Mesothelial cell of epicardium (in vitro differentiated cells): ENCODE results near the gene KLHL21. TPM values are rescaled to one million over a fixed set of nuclear protein-coding genes. Genes with fewer than 3 reads are reported as not detected.

Source experiments
- DNase-seq, 2 experiments: peaks; one replicate each; pipeline ENCODE4 v3.0.0; 2021; ENCODE audit warnings: low spot score in 2 of 2; ENCODE audit not compliant: unreplicated experiment in 2 of 2
- H3K27ac Mint-ChIP-seq: 2 replicates; pipeline ENCODE4 v1.8.0; 2021; ENCODE audit warnings: mixed read lengths
- H3K27me3 Mint-ChIP-seq: 2 replicates; pipeline ENCODE4 v1.8.0; 2021; ENCODE audit warnings: low read depth, mixed read lengths
- H3K36me3 Mint-ChIP-seq: 2 replicates; pipeline ENCODE4 v1.8.0; 2021; ENCODE audit warnings: mixed read lengths
- H3K4me1 Mint-ChIP-seq: 2 replicates; pipeline ENCODE4 v1.8.0; 2021; ENCODE audit warnings: mixed read lengths
- H3K4me3 Mint-ChIP-seq: 2 replicates; pipeline ENCODE4 v1.8.0; 2021; ENCODE audit warnings: mild to moderate bottlenecking, moderate library complexity, mixed read lengths
- H3K9me3 Mint-ChIP-seq: 2 replicates; pipeline ENCODE4 v1.8.0; 2021; ENCODE audit warnings: mixed read lengths
- CTCF ChIP-seq: fragments of 200-600 bp; sonication (generic); IDR thresholded peaks from one replicate; pipeline ENCODE4 v1.5.0; 2021; ENCODE audit warnings: antibody characterized with exemption; ENCODE audit not compliant: unreplicated experiment
- total RNA-seq: library from RNA; stranded (reverse); gene quantifications from 3 replicates; pipeline ENCODE4 v1.2.1, GENCODE V29; 2021

KLHL21 gene
- total RNA-seq, 1 donor from 2014 or later = 25.1 TPM

- no peak overlapping the region for H3K27ac Mint-ChIP-seq
- H3K36me3 Mint-ChIP-seq = peaks cover 6% of the 10 kb centered on the region
- H3K4me3 Mint-ChIP-seq = no peak overlapping the region
- no peaks in the 10 kb centered on the region for H3K4me1 Mint-ChIP-seq
- TF ChIP-seq CTCF = no peak
- no peaks in the 10 kb centered on the region for H3K27me3 Mint-ChIP-seq
- no peaks in the 10 kb centered on the region for H3K9me3 Mint-ChIP-seq
- DNase-seq = no peak
These were observed 12.6 kb downstream of the KLHL21 start for GRCh38 chr1:6590046-6590445.

- Mint-ChIP-seq H3K27ac (no peak overlapping the region), H3K27me3 (no peaks in the 10 kb centered on the region), H3K9me3 (no peaks in the 10 kb centered on the region), H3K4me3 (no peak overlapping the region), H3K36me3 (peaks cover 3% of the 10 kb centered on the region), H3K4me1 (no peaks in the 10 kb centered on the region)
- no peak for DNase-seq
- TF ChIP-seq CTCF = no peak
These were observed 13.7 kb downstream of the KLHL21 start for GRCh38 chr1:6588893-6589520.

- H3K4me3 Mint-ChIP-seq = no peak overlapping the region
- H3K9me3 Mint-ChIP-seq = no peaks in the 10 kb centered on the region
- no peak overlapping the region for H3K27ac Mint-ChIP-seq
- H3K27me3 Mint-ChIP-seq = no peaks in the 10 kb centered on the region
- H3K4me1 Mint-ChIP-seq = no peaks in the 10 kb centered on the region
- TF ChIP-seq CTCF = no peak
- no peak for DNase-seq
- H3K36me3 Mint-ChIP-seq = no peaks in the 10 kb centered on the region
These were observed 14.4 kb downstream of the KLHL21 start for GRCh38 chr1:6588128-6588892.

GRCh38 chr1:6587261-6588005 is 15.2 kb downstream of the KLHL21 start:
- Mint-ChIP-seq H3K4me3 (no peak overlapping the region), H3K27me3 (no peaks in the 10 kb centered on the region), H3K4me1 (peaks cover 1% of the 10 kb centered on the region), H3K9me3 (no peaks in the 10 kb centered on the region), H3K27ac (no peak overlapping the region), H3K36me3 (no peaks in the 10 kb centered on the region)
- no peak for DNase-seq
- TF ChIP-seq CTCF = no peak

GRCh38 chr1:6586404-6586816 is 16.3 kb downstream of the KLHL21 start:
- no peak for DNase-seq
- Mint-ChIP-seq H3K4me1 (peaks cover 7% of the 10 kb centered on the region), H3K27me3 (no peaks in the 10 kb centered on the region), H3K9me3 (no peaks in the 10 kb centered on the region), H3K36me3 (no peaks in the 10 kb centered on the region), H3K4me3 (no peak overlapping the region), H3K27ac (no peak overlapping the region)
- no peak for TF ChIP-seq CTCF
